GM18507 (cell line): ENCODE data around the gene MBD5.
A peak's percentile ranks its signal among the peaks of the same experiment; 100 is the strongest.

ENCODE experiments used
- DNase-seq: peaks from one replicate; pipeline ENCODE4 v3.0.0; 2011; ENCODE audit warnings: low read depth; ENCODE audit not compliant: insufficient read length; ENCODE audit errors: extremely low spot score
- FAIRE-seq: peaks from 2 replicates; lab custom pipeline; 2011; peaks lifted over from hg19 to GRCh38; lab: Jason Lieb, UNC

MBD5 gene

GRCh38 chr2:148201075-148202004 is 180.4 kb downstream of the MBD5 start:
- FAIRE-seq = no peak
- DNase-seq = peak; percentile 8

- DNase-seq (no peak), FAIRE-seq (no peak)
These were observed 181.3 kb downstream of the MBD5 start for GRCh38 chr2:148202237-148202636.

GRCh38 chr2:148207111-148207510 is 186.2 kb downstream of the MBD5 start:
- FAIRE-seq (no peak), DNase-seq (no peak)

- FAIRE-seq (no peak), DNase-seq (no peak)
These were observed 188.7 kb downstream of the MBD5 start for GRCh38 chr2:148209603-148210002.

- no peak for FAIRE-seq
- no peak for DNase-seq
These were observed 197.6 kb downstream of the MBD5 start for GRCh38 chr2:148218326-148219075.

- no peak for FAIRE-seq
These were observed 200.3 kb downstream of the MBD5 start for GRCh38 chr2:148221166-148221565.

GRCh38 chr2:148221926-148222325 is 201.0 kb downstream of the MBD5 start:
- FAIRE-seq (no peak), DNase-seq (no peak)

More at GRCh38 chr2:148221166-148221565, 200.3 kb downstream of the MBD5 start:
- no peak for DNase-seq

GRCh38 chr2:148231858-148232257 is 211.0 kb downstream of the MBD5 start:
- DNase-seq (no peak), FAIRE-seq (no peak)

- FAIRE-seq = no peak
- no peak for DNase-seq
These were observed 213.3 kb downstream of the MBD5 start for GRCh38 chr2:148234143-148234542.

- FAIRE-seq = no peak
- DNase-seq = no peak
These were observed 217.0 kb downstream of the MBD5 start for GRCh38 chr2:148237911-148238310.

- DNase-seq (no peak), FAIRE-seq (no peak)
These were observed 217.7 kb downstream of the MBD5 start for GRCh38 chr2:148238561-148238960.

GRCh38 chr2:148240838-148241237 is 219.9 kb downstream of the MBD5 start:
- DNase-seq (no peak), FAIRE-seq (no peak)

GRCh38 chr2:148244593-148245292 is 223.9 kb downstream of the MBD5 start:
- DNase-seq (no peak), FAIRE-seq (no peak)

- no peak for DNase-seq
- no peak for FAIRE-seq
These were observed 231.1 kb downstream of the MBD5 start for GRCh38 chr2:148251993-148252392.

GRCh38 chr2:148252646-148253045 is 231.8 kb downstream of the MBD5 start:
- DNase-seq (no peak), FAIRE-seq (no peak)

GRCh38 chr2:148253685-148254084 is 232.8 kb downstream of the MBD5 start:
- no peak for FAIRE-seq

GRCh38 chr2:148255929-148256328 is 235.0 kb downstream of the MBD5 start:
- DNase-seq (no peak), FAIRE-seq (no peak)

More at GRCh38 chr2:148253685-148254084, 232.8 kb downstream of the MBD5 start:
- no peak for DNase-seq

GRCh38 chr2:148257276-148257675 is 236.4 kb downstream of the MBD5 start:
- no peak for DNase-seq
- FAIRE-seq = no peak

GRCh38 chr2:148258124-148258523 is 237.2 kb downstream of the MBD5 start:
- DNase-seq = no peak
- no peak for FAIRE-seq

GRCh38 chr2:148259674-148260073 is 238.8 kb downstream of the MBD5 start:
- DNase-seq (no peak), FAIRE-seq (no peak)
